Endothelial cell of umbilical vein (primary cell): ENCODE data around the gene IPO5.

ENCODE experiments used
- CTCF ChIP-seq, 2 donors: IDR thresholded peaks; 1 replicate in 1 of 2; 2 replicates in 1 of 2; pipeline ENCODE4 v1.5.1; 2011; ENCODE audit warnings: low read length in 2 of 2, mild to moderate bottlenecking in 2 of 2, moderate library complexity in 2 of 2, control low read depth in 1 of 2, inconsistent platforms in 1 of 2, low read depth in 1 of 2; ENCODE audit not compliant: insufficient read depth in 1 of 2; ENCODE audit errors: extremely low read depth in 1 of 2
- EZH2 ChIP-seq: IDR thresholded peaks from 2 replicates; pipeline ENCODE4 v1.6.1; 2012; ENCODE audit warnings: borderline replicate concordance, low read depth, mild to moderate bottlenecking, moderate library complexity, low read length, inconsistent platforms; ENCODE audit not compliant: severe bottlenecking
- JUN ChIP-seq: IDR thresholded peaks from 2 replicates; pipeline ENCODE4 v1.6.1; 2011; ENCODE audit warnings: borderline replicate concordance, low read depth; ENCODE audit not compliant: insufficient read length, insufficient read depth
- MYC ChIP-seq: IDR thresholded peaks from one replicate; pipeline ENCODE4 v1.6.1; 2011; ENCODE audit warnings: mild to moderate bottlenecking, low read depth, low read length
- POLR2A ChIP-seq: IDR thresholded peaks from 2 replicates; pipeline ENCODE4 v1.6.1; 2012; ENCODE audit warnings: low read depth, mild to moderate bottlenecking, control low read depth, low read length
- POLR2AphosphoS5 ChIP-seq: IDR thresholded peaks from 2 replicates; pipeline ENCODE4 v1.6.1; 2012; ENCODE audit warnings: low read depth, mild to moderate bottlenecking, control low read depth, low read length, moderate library complexity; ENCODE audit not compliant: insufficient read depth
- TF ChIP-seq, protein P1 (sequence below): IDR thresholded peaks from 2 replicates; pipeline ENCODE4 v1.6.1; 2011; ENCODE audit not compliant: insufficient read depth, insufficient read length

DNA sequence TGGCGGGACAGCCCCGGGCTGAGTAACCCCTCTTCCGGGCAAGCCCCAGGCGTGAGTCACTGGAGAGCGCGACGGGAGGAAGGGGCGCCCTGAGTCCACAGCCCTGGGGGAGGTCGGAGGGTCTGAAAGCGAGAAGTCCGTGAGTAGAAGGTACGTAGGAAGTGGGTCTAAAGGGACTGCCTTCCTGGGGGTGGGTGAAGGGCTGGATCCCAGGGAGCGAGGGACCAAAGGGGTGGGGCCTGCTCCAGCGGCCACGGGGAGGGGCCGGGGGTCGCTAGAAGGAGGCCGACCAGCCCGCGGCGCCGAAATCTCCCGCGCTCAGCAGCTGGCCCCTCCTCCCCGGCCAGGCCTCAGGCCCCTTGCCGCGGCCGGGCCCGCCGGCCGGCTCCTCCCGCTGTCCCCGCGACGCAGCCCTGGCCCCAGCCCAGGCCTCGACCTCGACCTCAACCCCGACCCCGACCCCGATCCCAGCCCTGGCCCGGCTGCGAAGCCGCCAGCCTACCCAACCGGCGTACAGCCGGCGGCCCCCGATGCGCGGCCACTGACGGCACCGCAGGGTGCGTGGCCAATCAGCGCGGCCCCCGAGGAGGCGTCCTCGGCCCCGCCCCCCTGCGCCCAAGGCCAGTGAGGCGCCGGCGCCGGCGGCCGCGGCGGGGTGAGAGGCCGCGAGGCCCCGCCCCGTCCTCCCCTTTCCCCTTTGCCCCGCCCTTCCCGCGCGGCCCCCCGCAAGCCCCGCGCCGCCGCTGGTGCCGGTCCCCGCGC lies 22.6 kb downstream of the IPO5 start:
- TF ChIP-seq POLR2AphosphoS5 = peak; percentile 91
- no peak for TF ChIP-seq EZH2
- TF ChIP-seq CTCF (IDR thresholded peaks at IDR 0.05; ENCODE audit: extremely low read depth in 1 of 2, insufficient read depth in 1 of 2, low read depth in 1 of 2, low read length in 2 of 2) = no peak
- peak; percentile 90 for TF ChIP-seq POLR2A
- TF ChIP-seq, protein P1, sequence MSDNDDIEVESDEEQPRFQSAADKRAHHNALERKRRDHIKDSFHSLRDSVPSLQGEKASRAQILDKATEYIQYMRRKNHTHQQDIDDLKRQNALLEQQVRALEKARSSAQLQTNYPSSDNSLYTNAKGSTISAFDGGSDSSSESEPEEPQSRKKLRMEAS = no peak
- no peak for TF ChIP-seq MYC
- TF ChIP-seq JUN = no peak
